HG02840 (cell line): Measurements from ENCODE around the gene FBXL7.

Experiments
- ATAC-seq: cut with Tn5 transposase; IDR thresholded peaks from one replicate; pipeline ENCODE4 v1.9.1; 2021; ENCODE audit warnings: mild to moderate bottlenecking, moderate library complexity, moderate number of reproducible peaks; ENCODE audit not compliant: unreplicated experiment, low FRiP score

FBXL7 gene

DNA sequence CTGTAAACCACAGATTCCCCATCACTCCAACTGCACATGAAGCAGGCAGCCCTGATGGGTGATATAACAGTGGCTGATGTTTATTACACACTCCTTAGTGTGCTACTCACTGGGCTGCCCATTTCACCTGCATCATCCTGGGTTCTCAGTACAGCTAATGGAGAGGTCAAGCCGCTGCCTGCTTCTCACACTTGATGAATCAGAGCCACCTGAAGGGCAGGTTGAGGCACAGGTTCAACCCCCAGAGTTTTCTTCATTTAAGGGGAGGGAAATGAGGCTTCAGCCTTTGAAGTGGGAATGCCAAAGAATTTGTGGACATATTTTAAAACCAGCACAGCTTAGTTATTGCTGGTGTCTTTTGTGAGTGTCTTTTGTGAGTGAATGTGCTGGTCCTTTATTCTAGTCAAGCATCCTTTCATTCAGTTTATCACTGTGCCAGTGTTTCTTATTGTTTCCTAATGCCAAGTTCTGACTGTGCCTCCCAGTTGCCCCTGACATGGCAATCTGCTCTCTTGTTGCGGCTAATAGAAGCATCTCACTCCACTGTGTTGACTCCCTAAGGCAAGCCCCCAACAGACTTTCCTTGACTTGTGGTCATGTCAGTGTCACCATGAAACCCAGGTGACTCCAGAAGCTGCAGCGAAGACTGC, 109.2 kb downstream of the FBXL7 start:
- no peak for ATAC-seq

GRCh38 chr5:15610216-15610615, 110.2 kb downstream of the FBXL7 start:
- no peak for ATAC-seq

DNA sequence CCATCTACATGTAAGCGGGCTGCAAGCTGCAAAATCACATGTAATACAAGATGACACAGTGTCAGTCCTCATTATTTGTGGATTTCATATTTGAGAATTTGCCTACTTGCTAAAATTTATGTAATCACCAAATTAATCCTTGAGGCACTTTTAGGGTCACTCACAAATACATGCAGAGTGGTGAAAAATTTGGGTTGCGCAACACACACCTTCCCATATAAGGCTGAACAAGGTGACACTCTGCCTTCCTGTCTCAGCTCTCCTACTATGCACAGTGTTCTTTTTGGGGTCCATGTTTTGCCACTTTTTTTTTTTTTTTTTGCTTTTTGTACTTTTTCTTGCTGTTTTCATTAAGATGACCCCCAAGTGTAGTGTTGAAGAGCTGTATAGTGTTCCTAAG, 111.0 kb downstream of the FBXL7 start:
- no peak for ATAC-seq

DNA sequence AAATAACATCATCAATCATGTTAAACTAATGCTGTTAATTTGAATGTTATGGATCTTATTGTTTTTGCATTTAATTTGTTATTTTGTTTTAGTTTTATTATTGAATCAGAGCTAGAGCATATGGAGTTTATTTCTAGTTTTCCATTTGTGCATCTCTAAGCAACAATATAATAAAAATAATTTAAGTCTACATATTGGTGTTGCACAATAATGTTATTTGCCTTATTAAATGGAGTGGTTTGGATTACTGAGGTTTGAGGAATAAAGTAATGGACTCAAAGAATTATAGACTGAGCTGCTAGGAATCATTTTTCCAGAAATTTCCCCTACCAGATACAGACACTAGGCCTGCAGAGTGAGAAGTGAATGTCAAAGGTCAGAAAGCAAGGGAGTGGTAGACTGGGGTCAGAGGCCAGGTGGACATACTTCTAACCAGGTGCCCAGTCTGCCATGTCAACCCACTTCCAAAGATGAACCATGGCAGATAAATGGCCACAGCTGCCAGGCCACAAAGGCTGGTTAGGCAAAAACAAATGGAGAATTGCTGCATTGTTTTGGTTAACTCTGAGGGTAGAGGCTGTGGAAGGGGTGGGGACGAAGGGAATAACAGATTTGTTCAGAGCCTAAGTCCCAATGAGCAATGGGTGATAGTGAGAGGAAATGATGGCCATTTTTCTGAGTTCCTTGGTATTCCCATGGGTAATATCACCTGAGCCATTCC, 113.1 kb downstream of the FBXL7 start:
- no peak for ATAC-seq

DNA sequence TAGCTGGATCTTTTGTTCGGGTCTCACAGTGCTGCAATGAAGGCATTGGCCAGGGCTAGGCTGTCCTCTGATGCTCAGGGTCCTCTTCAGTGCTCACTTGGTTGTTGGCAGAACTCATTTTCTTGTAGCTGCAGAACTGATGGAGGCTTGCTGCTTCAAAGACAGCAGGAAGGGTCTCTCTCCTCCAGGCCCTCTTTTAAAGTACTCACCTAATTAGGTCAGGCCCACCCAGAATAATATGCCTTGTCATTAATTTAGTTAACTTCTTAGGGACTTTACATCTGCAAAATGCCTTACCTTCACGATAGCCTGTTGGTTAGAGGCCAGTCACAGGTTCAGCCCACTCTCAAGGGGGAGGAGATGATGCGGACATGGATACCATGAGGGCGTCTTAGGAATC, 114.7 kb downstream of the FBXL7 start:
- no peak for ATAC-seq

DNA sequence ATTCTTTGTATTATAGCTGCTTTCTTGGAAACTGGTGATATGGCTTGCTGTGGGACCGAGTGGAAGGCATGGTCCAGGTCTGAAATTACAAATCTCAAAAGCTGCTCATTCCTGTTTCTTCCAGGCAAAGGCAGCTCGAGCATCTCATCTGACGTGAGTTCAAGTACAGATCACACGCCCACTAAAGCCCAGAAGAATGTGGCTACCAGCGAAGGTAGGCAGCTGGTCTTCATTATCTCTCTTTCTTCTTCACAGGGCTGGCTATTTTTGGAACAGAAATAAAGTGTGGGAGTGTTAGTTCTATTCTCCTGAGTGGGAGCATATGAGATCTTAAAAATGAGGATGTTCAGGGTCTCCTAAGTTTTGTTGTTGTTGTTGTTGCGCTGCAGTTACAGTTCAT, 115.9 kb downstream of the FBXL7 start:
- no peak for ATAC-seq

DNA sequence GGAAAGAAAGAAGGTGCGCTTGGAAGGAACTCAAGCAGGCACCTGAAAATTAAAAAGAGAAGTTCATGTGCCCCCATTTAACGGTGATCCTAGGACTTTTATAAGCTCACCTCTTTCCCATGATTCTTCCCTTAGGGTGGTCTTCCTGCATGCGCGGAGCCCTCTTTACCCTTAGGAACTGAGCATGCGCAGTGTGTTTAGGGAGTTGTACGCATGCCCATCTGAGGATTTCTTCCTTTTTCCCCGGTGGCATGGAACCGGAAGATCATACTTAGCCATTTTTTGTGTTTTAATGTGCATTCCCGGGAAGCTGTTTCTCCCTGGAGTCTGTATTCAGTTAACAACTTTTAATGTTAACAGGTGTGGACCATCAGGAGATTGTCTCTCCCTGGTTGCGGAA, 119.0 kb downstream of the FBXL7 start:
- no peak for ATAC-seq

GRCh38 chr5:15620501-15620900, 120.5 kb downstream of the FBXL7 start:
- no peak for ATAC-seq

- ATAC-seq = no peak
These were observed 121.1 kb downstream of the FBXL7 start for GRCh38 chr5:15621094-15621493.

DNA sequence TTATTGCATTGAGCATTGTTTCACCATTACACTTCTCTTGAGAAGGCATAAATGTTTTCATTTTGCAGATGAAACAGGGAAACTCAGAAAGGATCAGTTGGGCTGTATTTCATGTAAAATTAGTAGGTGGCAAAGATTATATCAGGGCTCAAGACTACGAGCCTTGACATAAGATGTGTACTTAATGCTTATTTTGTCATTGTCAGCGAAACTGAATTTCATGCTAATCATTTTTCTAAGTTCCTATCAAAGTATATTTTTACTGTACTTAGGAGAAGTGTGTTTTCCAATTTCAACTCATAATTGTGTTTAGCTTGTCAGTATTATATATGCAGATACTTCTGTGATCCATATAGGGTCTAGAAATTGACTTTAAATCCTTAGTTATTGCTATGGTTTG, 123.8 kb downstream of the FBXL7 start:
- no peak for ATAC-seq

- ATAC-seq = no peak
These were observed 127.1 kb downstream of the FBXL7 start for GRCh38 chr5:15627109-15627508.

GRCh38 chr5:15627647-15628046, 127.7 kb downstream of the FBXL7 start:
- ATAC-seq = no peak

DNA sequence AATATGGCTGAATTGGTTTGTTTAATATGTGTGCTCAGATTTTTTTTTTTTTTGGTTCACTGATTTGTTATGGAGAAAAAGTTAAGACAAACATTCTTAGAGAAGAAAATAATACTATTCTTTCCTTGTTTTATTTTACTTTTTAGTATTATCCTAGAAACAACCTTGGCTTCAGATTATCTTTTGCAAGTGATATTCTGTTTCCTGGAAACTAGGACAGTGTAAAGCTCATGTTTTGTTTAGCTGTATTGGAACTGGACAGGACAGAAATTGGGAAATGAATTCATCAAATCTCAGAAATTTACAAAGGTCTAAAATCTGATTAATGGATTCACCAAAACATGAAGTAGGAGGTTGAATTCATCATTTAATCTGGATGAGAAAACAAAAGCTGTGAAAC, 130.5 kb downstream of the FBXL7 start:
- no peak for ATAC-seq

DNA sequence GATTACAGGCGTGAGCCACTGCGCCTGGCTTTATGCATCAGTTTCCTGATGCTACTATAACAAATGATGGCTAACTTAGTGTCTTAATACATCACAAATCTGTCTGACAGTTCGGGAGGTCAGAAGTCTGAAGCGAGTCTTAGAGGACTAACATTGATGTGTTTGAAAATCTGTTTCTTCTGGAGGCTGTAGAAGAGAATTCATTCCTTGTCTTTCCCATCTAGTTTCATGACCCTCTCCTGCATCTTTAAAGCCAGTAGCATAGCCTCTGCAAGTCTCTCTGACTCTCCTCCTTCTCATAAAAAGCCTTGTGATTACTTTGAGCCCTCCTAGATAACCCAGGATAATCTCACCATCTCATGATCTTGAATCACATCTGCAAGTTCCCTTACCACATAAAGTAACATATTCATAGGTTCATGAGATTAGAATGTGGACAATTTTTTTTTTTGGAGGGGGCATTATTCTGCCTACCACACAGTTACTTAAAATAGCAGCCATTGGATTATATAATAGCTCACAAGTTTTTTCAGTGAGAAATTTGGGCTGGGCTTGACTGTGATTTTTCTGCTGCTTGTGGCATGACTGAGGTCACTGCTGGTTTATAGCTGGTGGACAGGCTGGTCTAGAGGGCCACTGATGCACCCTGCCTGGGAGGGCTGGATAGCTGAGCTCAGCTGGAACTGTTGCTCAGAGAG, 134.8 kb downstream of the FBXL7 start:
- no peak for ATAC-seq

DNA sequence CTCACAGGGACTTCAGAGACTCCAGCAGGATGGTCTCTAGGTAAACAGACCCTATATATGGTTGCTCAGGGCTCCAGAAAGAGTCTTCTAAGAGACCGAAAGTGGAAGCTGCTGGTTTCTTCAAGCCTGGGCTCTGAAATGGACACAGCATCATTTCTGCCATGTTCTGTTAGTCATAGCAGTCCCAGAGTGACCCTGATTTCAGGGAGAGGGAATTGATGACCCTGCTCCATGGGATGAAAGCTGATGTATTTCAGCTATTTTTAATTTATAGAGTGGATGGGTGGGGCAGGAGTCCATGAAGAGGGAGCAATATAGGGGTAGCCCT, 135.3 kb downstream of the FBXL7 start:
- no peak for ATAC-seq

DNA sequence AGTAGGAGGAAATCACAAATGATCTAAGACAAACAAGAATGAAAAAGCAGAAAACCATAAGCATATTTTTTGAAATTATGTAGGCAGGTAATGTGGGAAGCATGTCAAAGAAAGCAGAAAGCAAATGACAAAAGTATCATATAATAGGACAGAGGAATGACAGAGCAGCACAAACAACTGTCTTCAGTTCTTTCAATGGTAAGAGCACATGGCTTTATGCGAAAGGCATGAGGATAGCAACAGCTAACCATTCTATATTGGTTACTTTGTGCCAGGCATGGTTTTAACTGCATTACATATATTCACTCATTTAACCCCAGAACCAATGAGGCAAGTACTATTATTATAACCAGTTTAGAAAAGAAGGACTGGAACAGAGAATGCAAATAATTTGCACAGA, 137.4 kb downstream of the FBXL7 start:
- ATAC-seq = no peak

GRCh38 chr5:15637886-15638285, 137.9 kb downstream of the FBXL7 start:
- ATAC-seq = no peak

GRCh38 chr5:15638296-15638695, 138.3 kb downstream of the FBXL7 start:
- no peak for ATAC-seq

DNA sequence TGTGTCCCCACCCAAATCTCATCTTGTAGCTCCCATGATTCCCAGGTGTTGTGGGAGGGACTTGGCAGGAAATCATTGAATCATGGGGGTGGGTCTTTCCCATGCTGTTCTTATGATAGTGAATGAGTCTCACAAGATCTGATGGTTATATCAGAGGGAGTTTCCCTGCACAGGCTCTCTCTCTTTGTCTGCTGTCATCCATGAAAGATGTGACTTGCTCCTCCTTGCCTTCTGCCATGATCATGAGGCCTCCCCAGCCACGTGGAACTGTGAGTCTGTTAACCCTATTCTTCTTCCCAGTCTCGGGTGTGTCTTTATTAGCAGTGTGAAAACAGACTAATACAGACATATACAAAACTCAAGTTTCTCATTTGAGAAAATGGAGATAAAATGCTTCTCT, 139.3 kb downstream of the FBXL7 start:
- ATAC-seq = no peak

DNA sequence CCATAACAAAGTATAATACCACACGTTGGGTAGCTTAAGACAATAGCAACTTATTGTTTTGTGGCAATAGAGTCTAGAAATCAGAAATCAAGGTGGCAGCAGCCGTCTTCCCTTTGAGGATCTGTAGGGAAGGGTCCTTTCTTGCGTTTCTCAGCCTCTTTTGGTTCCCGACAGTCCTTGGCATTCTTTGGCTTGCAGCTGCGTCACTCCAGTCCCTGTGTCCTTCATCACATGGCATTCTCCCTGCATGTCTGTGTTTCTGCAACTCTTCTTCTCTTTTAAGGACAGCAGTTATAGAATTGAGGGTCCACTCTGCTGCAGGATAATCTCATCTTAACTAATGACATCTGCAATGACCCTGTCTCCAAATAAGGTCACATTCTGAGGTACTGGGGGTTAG, 140.1 kb downstream of the FBXL7 start:
- no peak for ATAC-seq

- ATAC-seq = no peak
These were observed 143.8 kb downstream of the FBXL7 start for GRCh38 chr5:15643731-15644130.
